Mesenchymal stem cell (in vitro differentiated cells and primary cell): Measurements from ENCODE around the gene MB21D2.

Experiments used
- DNase-seq: peaks from one replicate; pipeline ENCODE4 v3.0.0-alpha.2; 2013
- H2AFZ ChIP-seq: one replicate; pipeline ENCODE4 v1.6.1; 2013; ENCODE audit warnings: low read depth, mild to moderate bottlenecking, control low read depth, inconsistent platforms, low read length, moderate library complexity
- H2AK5ac ChIP-seq: 2 replicates; pipeline ENCODE4 v1.6.1; 2013; ENCODE audit warnings: low read length, moderate library complexity, mild to moderate bottlenecking, inconsistent platforms; ENCODE audit not compliant: severe bottlenecking
- H2BK120ac ChIP-seq: one replicate; pipeline ENCODE4 v1.6.1; 2013; ENCODE audit warnings: low read depth, mild to moderate bottlenecking, inconsistent platforms, low read length, moderate library complexity
- H2BK12ac ChIP-seq, 2 experiments: one replicate each; pipeline ENCODE4 v1.6.1; 2013; ENCODE audit warnings: inconsistent platforms in 2 of 2, low read length in 2 of 2, mild to moderate bottlenecking in 2 of 2, moderate library complexity in 2 of 2, control low read depth in 1 of 2
- H2BK15ac ChIP-seq: one replicate; pipeline ENCODE4 v1.6.1; 2013; ENCODE audit warnings: mild to moderate bottlenecking, low read depth, inconsistent platforms; ENCODE audit not compliant: poor library complexity, severe bottlenecking
- H2BK5ac ChIP-seq: 2 replicates; pipeline ENCODE4 v1.6.1; 2013; ENCODE audit warnings: low read depth, mild to moderate bottlenecking, low read length, control low read depth, inconsistent platforms; ENCODE audit not compliant: poor library complexity, severe bottlenecking
- H3K14ac ChIP-seq, 2 experiments: one replicate each; pipeline ENCODE4 v1.6.1; 2013; ENCODE audit warnings: inconsistent platforms in 2 of 2, low read length in 2 of 2, control low read depth in 1 of 2, mild to moderate bottlenecking in 1 of 2, moderate library complexity in 1 of 2
- H3K18ac ChIP-seq, 2 experiments: one replicate each; pipeline ENCODE4 v1.6.1; 2013; ENCODE audit warnings: inconsistent platforms in 2 of 2, low read length in 2 of 2, control low read depth in 1 of 2, low read depth in 1 of 2, mild to moderate bottlenecking in 1 of 2
- H3K23ac ChIP-seq, 2 experiments: one replicate each; pipeline ENCODE4 v1.6.1; 2013; ENCODE audit warnings: inconsistent platforms in 2 of 2, low read length in 2 of 2, mild to moderate bottlenecking in 2 of 2, moderate library complexity in 2 of 2, control low read depth in 1 of 2
- H3K27ac ChIP-seq: 2 replicates; pipeline ENCODE4 v1.5.1; 2013; ENCODE audit warnings: mild to moderate bottlenecking, moderate library complexity, low read length, control low read depth, inconsistent platforms; ENCODE audit not compliant: poor library complexity, severe bottlenecking
- H3K27me3 ChIP-seq, 2 experiments: 2 replicates each; pipeline versions ENCODE4 v1.6.1 to v1.7.0; 2013; ENCODE audit warnings: low read length in 2 of 2, mild to moderate bottlenecking in 2 of 2, moderate library complexity in 2 of 2, control low read depth in 1 of 2, inconsistent platforms in 1 of 2; ENCODE audit not compliant: control insufficient read depth in 1 of 2, insufficient read depth in 1 of 2
- H3K36me3 ChIP-seq, 2 experiments: 2 replicates each; pipeline versions ENCODE4 v1.6.1 to v1.7.0; 2013; ENCODE audit warnings: low read length in 2 of 2, control low read depth in 1 of 2, inconsistent platforms in 1 of 2, low read depth in 1 of 2, mild to moderate bottlenecking in 1 of 2; ENCODE audit not compliant: insufficient read depth in 2 of 2, control insufficient read depth in 1 of 2
- H3K4ac ChIP-seq, 2 experiments: one replicate each; pipeline ENCODE4 v1.6.1; 2013; ENCODE audit warnings: inconsistent platforms in 2 of 2, low read length in 2 of 2, mild to moderate bottlenecking in 2 of 2, moderate library complexity in 2 of 2, control low read depth in 1 of 2, low read depth in 1 of 2
- H3K4me1 ChIP-seq: 2 replicates; pipeline ENCODE4 v1.6.1; 2013; ENCODE audit warnings: low read depth, low read length, control low read depth; ENCODE audit not compliant: control insufficient read depth, insufficient read depth
- H3K4me2 ChIP-seq: 2 replicates; pipeline ENCODE4 v1.6.1; 2013; ENCODE audit warnings: low read length, mild to moderate bottlenecking, inconsistent platforms; ENCODE audit not compliant: poor library complexity, severe bottlenecking
- H3K4me3 ChIP-seq, 2 experiments: 2 replicates each; pipeline versions ENCODE4 v1.5.1 to v1.7.0; 2013; ENCODE audit warnings: low read length in 2 of 2, mild to moderate bottlenecking in 2 of 2, control low read depth in 1 of 2, low read depth in 1 of 2; ENCODE audit not compliant: insufficient read depth in 1 of 2
- H3K79me1 ChIP-seq: replicated peaks from 2 replicates; pipeline ENCODE4 v1.6.1; 2013; ENCODE audit warnings: mild to moderate bottlenecking, control low read depth, low read length, inconsistent platforms; ENCODE audit not compliant: poor library complexity, severe bottlenecking
- H3K9ac ChIP-seq: 2 replicates; pipeline ENCODE4 v1.7.0; 2013; ENCODE audit warnings: mild to moderate bottlenecking, low read length, moderate library complexity
- H3K9me3 ChIP-seq: 2 replicates; pipeline ENCODE4 v1.7.0; 2013; ENCODE audit warnings: mild to moderate bottlenecking, low read length; ENCODE audit not compliant: control insufficient read depth
- H4K8ac ChIP-seq: one replicate; pipeline ENCODE4 v1.6.1; 2013; ENCODE audit warnings: inconsistent platforms, mild to moderate bottlenecking, low read length, moderate library complexity
- H4K91ac ChIP-seq: one replicate; pipeline ENCODE4 v1.6.1; 2013; ENCODE audit warnings: mild to moderate bottlenecking, low read length, inconsistent platforms
- WGBS: methylation state at CpG from one replicate; pipeline ENCODE4 v1.1.7; 2013; ENCODE audit warnings: mixed read lengths; 5-methylcytosine and 5-hydroxymethylcytosine counted together

Gene MB21D2

DNA sequence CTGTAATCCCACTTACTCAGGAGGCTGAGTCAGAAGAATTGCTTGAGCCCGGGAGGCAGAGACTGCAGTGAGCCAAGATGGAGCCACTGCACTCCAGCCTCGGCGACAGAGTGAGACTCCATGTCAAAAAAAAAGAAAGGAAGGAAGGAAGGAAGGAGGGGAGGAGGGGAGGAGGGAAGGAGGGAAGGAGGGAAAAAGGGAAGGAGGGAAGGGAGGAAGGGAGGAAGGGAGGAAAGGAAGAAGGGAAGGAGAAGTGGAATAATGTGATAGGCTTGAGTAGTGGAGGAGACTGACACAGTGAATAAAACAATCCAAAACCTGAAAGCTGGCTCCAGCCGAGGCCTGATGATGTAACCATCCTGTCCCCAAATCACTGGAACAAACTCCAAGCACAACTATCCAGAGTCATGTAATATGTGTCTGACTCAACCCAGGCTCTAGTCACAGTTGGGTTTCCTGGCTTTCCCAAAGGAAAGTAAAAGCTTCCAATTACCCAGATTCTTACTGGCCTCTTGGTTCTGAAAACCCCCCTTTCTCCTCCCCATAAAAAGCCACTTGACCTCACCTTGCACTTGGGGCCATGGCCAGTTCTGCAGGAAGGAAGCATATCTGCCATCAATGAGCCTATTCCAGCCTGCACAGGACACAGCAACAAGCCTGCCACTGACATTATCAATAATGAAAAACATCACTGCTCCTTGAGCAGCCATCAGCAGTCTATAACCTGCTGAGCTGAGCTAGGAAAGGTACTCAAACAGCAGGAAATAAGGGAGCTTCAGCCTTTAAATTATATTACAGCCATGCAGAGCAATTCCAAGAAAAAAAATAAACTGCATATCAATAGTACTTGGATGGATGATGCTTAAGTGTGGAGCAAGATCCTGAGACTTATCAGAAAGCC, 48.3 kb downstream of the MB21D2 start:
- WGBS, result 56% methylated on average over 4 of the region's 4 CpGs
- Histone ChIP-seq H3K36me3 (no peaks in the 10 kb centered on the region), H3K4me2 (no peak overlapping the region), H3K79me1 (peaks cover 27% of the 10 kb centered on the region), H3K9ac (no peak overlapping the region), H3K27ac (no peak overlapping the region), H4K91ac (peak overlapping the region; percentile 9), H4K8ac (no peak overlapping the region), H3K14ac (no peak overlapping the region), H2AFZ (no peak overlapping the region), H3K4ac (no peak overlapping the region), H3K4me1 (peaks cover 10% of the 10 kb centered on the region), H3K9me3 (no peaks in the 10 kb centered on the region), H3K23ac (peak overlapping the region in 1 of 2 experiments; percentile 66), H2BK12ac (peak overlapping the region in 1 of 2 experiments; percentile 25), H3K18ac (peak overlapping the region in 1 of 2 experiments; percentile 69), H3K4me3 (no peak overlapping the region), H2BK15ac (no peak overlapping the region), H2AK5ac (no peak overlapping the region), H3K27me3 (no peaks in the 10 kb centered on the region), H2BK120ac (no peak overlapping the region), H2BK5ac (no peak overlapping the region)
- peak; percentile 77 for DNase-seq

DNA sequence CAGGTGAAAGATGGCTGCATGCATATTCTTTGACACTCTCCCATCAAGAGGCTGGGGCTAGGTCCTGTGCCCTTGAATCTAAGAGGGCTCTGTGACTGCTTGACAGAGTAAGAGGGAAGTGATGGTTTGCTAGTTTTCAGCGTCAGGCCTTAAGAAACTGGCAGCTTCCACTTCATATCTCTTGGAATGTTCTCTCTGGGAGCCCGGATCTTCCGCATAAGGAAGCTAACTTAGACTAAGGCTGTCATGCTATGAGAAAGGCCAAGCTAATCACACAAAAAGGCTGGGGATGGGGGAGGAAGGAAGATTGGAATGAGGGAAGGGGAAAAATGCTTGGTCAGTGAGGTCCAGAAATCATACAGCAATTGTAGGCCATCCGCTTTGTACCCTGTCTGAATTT, 50.0 kb downstream of the MB21D2 start:
- Histone ChIP-seq H2AK5ac (no peak overlapping the region), H2BK15ac (no peak overlapping the region), H2BK12ac (no peak overlapping the region), H2BK5ac (no peak overlapping the region), H4K8ac (no peak overlapping the region), H3K4ac (no peak overlapping the region), H3K36me3 (no peaks in the 10 kb centered on the region), H3K9ac (no peak overlapping the region), H3K79me1 (peaks cover 33% of the 10 kb centered on the region), H3K14ac (no peak overlapping the region), H3K23ac (no peak overlapping the region), H2AFZ (no peak overlapping the region), H2BK120ac (no peak overlapping the region), H3K27ac (no peak overlapping the region), H3K18ac (no peak overlapping the region), H3K27me3 (no peaks in the 10 kb centered on the region), H3K4me1 (peaks cover 10% of the 10 kb centered on the region), H3K4me2 (no peak overlapping the region), H4K91ac (no peak overlapping the region), H3K4me3 (no peak overlapping the region), H3K9me3 (no peaks in the 10 kb centered on the region)
- peak; percentile 74 for DNase-seq
- 45% methylated on average over 3 of the region's 4 CpGs for WGBS

DNA sequence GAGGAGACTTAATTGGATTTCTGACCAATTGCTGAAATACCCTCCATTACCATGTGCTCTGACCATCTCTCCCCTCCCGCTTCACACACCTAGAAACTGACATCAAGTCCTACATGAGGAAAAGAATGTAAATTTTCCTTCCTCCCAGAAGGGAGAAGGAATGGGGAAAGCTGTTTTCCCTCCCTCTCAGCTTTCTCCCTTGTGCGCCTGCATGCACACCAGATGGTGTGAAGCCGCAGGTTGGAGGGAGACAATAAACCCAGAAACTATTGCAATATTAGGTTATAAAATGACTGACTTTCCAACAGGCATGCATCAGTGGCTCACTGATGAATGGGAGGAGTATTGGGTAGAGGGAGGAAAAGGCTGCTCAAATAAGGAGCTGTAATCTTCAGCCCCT, 50.9 kb downstream of the MB21D2 start:
- Histone ChIP-seq H3K4me1 (peaks cover 10% of the 10 kb centered on the region), H2AFZ (no peak overlapping the region), H3K4me3 (no peak overlapping the region), H2BK120ac (no peak overlapping the region), H2BK15ac (no peak overlapping the region), H3K4me2 (no peak overlapping the region), H2BK5ac (no peak overlapping the region), H3K4ac (no peak overlapping the region), H3K18ac (no peak overlapping the region), H3K23ac (no peak overlapping the region), H3K9ac (no peak overlapping the region), H2BK12ac (no peak overlapping the region), H3K36me3 (no peaks in the 10 kb centered on the region), H2AK5ac (peak overlapping the region; percentile 60), H3K9me3 (no peaks in the 10 kb centered on the region), H4K8ac (no peak overlapping the region), H3K27me3 (no peaks in the 10 kb centered on the region), H3K14ac (peak overlapping the region in 1 of 2 experiments; percentile 37), H4K91ac (no peak overlapping the region), H3K79me1 (peaks cover 40% of the 10 kb centered on the region), H3K27ac (no peak overlapping the region)
- WGBS, result 100% methylated on average over 1 of the region's 3 CpGs
- no peak for DNase-seq

DNA sequence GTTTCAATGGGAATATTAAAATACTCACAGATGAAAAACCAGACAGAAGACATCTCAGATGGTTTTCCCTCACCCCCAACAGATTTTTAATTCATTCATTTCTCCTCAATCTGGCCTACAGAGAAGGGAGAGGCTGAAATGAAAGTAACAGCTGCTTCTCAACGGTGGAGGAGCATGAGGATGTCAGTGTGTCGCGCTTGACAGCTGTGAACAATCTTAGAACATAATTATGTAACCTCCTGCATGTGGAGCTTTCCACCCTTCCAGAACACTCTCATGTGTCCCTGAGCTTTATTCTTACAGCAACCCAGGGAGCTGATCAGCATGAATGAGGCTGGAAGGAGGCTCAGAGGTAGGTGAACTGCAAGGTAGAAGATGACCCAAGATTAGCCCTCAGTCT, 52.7 kb downstream of the MB21D2 start:
- no peak overlapping the region for H3K23ac ChIP-seq
- peaks cover 10% of the 10 kb centered on the region for H3K4me1 ChIP-seq
- H2BK15ac ChIP-seq, result no peak overlapping the region
- no peak overlapping the region for H2BK5ac ChIP-seq
- 68% methylated on average over 3 of the region's 3 CpGs for WGBS
- H3K4me2 ChIP-seq, result no peak overlapping the region
- no peak overlapping the region for H4K8ac ChIP-seq
- H3K4ac ChIP-seq, result no peak overlapping the region
- H2BK12ac ChIP-seq, result no peak overlapping the region
- H3K18ac ChIP-seq, result no peak overlapping the region
- H3K14ac ChIP-seq, result no peak overlapping the region
- H2AFZ ChIP-seq, result no peak overlapping the region
- H3K79me1 ChIP-seq, result peaks cover 42% of the 10 kb centered on the region
- peak; percentile 69 for DNase-seq
- no peaks in the 10 kb centered on the region for H3K36me3 ChIP-seq
- no peak overlapping the region for H3K9ac ChIP-seq
- H3K4me3 ChIP-seq, result no peak overlapping the region
- no peak overlapping the region for H2BK120ac ChIP-seq
- H2AK5ac ChIP-seq, result no peak overlapping the region
- H3K27me3 ChIP-seq, result no peaks in the 10 kb centered on the region
- H3K9me3 ChIP-seq, result no peaks in the 10 kb centered on the region
- no peak overlapping the region for H4K91ac ChIP-seq
- no peak overlapping the region for H3K27ac ChIP-seq
